HG03342 (cell line): ENCODE data around the gene RGL3.
"Not testable (repeated sequence)": the region's sequence is repeated elsewhere in the genome, so short reads cannot be mapped to it uniquely, and the experiment has no call there.

Experiments
- ATAC-seq: cut with Tn5 transposase; IDR thresholded peaks from one replicate; pipeline ENCODE4 v1.9.1; 2021; ENCODE audit warnings: mild to moderate bottlenecking, moderate library complexity; ENCODE audit not compliant: unreplicated experiment

RGL3 gene

GRCh38 chr19:11364296-11364904, 54.7 kb downstream of the RGL3 start:
- ATAC-seq, result no peak

GRCh38 chr19:11363881-11364280, 55.2 kb downstream of the RGL3 start:
- no peak for ATAC-seq

DNA sequence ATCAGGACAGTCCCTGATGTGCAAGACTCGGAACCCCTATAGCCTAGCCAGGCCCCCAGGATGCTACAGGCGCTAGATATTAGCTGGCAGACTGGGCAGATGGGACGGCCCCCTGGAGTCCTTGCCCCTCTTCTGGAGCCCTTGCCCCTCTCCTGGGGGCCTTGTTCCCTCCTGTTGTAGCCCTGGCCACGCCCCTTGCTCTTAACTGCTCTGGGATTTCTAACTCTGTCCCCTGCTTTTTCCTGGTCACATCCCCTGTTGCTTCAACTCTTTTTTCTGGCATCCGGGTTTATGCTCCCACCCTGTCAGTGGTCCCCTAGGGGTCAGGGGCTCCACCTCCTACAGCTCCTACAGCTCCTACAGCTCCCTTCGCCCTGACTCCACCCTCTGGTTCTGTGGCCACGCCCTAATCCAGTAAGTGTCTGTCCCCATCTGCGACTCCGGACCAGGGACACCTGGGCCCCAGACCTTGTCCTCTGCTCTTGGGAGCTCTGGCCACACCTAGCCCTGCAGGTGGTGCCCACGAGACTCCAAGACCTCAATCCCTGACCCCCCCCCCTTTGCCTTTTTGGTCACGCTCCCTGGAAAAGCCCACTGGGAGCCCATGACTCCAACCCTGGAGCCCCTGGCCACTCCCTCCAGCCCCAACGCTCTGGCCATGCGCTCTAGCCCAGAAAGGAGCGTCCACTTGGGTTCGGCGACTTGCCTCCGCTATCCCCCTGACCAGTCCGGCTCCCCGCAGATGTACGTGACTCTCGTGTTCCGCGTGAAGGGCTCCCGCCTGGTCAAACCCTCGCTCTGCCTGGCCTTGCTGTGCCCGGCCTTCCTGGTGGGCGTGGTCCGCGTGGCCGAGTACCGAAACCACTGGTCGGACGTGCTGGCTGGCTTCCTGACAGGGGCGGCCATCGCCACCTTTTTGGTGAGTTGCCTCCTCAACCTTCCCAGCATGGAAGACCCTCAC, 57.1 kb downstream of the RGL3 start:
- no peak for ATAC-seq

DNA sequence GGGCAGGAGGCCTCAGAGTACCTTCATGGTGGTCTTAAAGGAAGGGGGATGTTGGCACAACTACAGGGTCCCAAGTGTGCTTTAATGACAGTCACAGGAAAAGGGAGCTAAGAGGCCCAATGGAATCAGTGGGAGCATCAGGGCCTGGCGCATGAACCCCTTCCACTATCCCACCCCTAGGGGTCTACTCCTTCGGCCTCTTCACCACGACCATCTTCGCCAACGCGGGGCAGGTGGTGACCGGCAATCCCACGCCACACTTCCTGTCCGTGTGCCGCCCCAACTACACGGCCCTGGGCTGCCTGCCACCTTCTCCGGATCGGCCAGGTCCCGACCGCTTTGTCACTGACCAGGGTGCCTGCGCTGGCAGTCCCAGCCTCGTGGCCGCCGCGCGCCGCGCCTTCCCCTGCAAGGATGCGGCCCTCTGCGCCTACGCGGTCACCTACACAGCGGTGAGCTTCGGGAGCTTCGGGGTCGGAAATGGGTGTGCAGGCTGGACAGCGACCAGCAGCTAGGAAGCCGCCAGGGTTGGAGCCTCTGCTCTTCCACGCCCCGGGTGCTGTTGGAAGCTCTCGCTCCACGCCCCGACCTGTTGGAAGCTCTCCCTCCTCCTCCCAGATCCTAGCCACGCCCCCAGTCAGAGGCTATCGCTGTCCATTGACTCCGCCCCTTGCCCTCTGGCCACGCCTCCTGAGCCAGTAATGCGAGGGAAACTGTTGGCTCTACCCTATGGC, 57.9 kb downstream of the RGL3 start:
- no peak for ATAC-seq

GRCh38 chr19:11359421-11359820, 59.7 kb downstream of the RGL3 start:
- ATAC-seq, result no peak

- no peak for ATAC-seq
Observed at GRCh38 chr19:11356676-11357550, 62.2 kb downstream of the RGL3 start.

DNA sequence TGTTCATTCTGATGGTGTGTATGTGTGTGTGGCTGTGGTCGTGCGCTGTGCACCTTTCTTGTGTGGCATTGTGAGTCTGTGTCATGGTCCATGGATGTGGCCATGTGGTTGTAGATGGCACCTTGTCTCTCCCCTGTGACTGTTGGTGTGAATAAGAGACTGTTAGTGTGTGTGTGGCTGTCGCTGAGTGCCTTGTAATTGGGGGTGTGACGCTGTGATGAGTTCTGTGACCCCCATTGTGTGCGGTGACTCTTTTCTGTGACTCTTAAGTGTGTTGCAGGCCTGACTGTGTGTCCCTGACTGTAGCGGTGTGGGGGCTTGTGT, 63.1 kb downstream of the RGL3 start:
- no peak for ATAC-seq

DNA sequence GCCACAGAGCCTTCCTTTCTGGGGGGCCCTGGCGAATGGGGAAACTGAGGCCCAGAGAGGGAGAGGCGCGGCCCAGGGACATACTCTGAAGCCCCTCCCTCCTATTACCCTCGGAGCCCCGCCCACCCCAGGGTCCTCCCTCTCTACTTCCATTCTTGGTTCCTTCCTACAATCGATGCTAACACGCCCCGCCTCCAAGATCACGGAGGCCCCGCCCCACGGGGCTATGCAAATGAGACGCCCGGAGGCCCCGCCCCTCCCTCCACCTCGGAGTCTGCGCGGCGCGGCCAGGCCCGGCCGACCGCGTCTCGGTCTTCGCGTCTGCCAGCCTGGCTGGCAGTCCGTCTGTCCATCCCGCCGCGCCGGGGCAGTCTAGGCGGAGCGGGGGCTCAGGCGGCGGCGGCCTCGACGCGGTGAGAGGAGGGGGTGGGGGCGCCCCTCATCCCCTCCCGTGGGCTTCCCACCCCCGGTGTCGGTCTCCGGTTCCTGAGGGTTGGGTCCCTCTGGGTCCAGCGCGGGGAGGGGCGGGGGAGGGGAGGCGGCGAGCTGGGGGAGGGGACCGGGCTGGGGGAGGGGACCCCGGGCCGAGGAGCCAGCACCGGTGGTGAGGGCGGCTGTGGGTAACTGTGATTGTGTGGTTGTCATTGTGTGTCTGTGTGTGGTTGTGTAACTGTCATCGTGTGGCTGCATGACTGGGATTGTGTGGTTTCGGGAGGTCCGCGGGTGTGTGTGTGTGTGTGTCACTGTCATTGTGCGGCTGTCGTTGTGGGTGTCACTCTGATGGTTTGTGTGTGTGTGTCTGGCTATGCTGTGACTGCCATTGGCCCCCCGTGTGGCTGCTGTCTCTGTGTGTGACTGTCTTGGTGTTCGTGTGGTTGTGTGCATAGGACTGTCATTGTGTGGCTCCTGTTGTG, 63.7 kb downstream of the RGL3 start, which contains the start of gene PLPPR2:
Gene PLPPR2, plus strand, starts transcription at position 273 of the 914 bp plus-strand sequence. CDS start 2,242 bp downstream, outside the sequence.
- ATAC-seq, result peak; percentile 66

- ATAC-seq, result not testable (repeated sequence)
Observed at GRCh38 chr19:11354102-11354501, 65.0 kb downstream of the RGL3 start.

GRCh38 chr19:11349171-11349570, 69.9 kb downstream of the RGL3 start:
- ATAC-seq, result no peak

DNA sequence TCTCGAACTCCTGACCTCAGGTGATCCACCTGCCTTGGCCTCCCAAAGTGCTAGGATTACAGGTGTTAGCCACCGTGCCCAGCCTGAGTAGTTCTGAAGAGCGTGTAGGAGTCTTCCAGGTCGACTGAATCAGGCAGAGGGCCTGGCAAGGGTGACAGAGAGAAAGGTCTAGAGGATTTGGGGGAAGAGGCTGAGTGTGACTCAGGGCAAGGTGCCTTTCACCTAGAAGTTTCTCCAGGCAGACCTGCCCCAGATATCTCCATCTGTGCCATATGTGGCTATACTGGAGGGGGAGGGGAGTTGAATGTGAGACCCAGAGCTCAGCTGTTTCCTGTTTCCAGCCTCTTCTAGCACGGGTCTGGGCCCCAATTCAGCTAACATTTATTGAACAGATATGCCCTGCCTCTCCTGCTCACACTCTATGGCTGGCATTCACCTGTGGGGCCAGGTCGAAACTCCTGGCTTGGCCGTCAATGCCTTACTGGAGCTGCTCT, 71.5 kb downstream of the RGL3 start:
- ATAC-seq, result no peak

DNA sequence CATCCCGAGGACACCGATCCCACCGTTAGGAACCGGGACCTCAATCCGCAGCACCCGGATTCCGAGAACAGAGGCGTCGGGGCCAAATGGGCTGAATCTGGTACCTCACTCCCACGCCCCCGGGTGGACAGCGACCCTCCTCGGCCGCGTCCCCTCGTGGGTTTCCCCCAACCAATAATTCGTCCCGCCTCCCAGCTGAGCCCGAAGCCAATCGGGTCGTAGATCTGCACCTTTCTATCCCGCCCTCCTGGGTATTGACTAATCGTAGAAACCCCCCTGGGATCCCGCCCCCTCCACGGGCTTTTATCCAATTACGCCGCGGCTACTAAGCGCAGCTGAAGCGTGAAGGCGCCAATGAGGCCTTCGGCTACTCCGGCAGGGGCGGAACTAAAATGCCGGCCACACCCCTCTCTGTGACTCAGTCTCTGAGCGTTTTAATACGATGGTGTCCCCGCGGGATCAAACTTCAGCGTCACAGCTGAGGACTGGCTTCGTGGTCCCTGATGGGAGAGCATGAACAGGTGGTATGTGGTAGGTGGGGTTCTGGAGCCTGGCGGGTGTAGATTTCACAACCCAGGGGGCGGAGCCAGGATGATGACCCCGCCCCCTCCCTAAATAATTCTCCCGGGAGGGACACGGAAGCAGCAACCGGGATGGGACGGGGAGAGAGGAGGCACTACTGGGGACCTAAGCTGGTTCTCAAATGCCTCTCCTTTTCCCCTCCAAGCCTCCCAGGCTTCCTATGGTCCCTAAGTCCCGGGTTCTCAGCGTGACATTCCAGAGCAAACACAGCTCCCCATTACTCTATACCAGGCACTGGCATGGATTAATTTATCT, 72.8 kb downstream of the RGL3 start, which contains the start of the genes CCDC159 and TMEM205:
Gene CCDC159, plus strand, starts transcription at position 416 of the 837 bp plus-strand sequence. Its CDS starts 88 bp downstream, at position 504.
Gene TMEM205, minus strand, starts transcription at position 165 of the 837 bp plus-strand sequence. CDS start 649 bp downstream, outside the sequence.
- ATAC-seq, result peak; percentile 87

- ATAC-seq, result no peak
Observed at GRCh38 chr19:11345122-11345803, 73.9 kb downstream of the RGL3 start.
